AG04449 (cell line): ENCODE data around the gene CYBA.

Experiments used
- CTCF ChIA-PET: fragments of 350-600 bp; formaldehyde crosslinking; extraction: SDS; loops from one replicate; lab custom pipeline; 2021; ENCODE audit warnings: antibody characterized with exemption; lab: Yijun Ruan, JAX
- POLR2A ChIA-PET: fragments of 400-600, 350-600 bp; formaldehyde crosslinking; extraction: SDS; loops from one replicate; lab custom pipeline; 2020; ENCODE audit warnings: antibody characterized with exemption, inconsistent platforms; lab: Yijun Ruan, JAX
- DNase-seq: peaks from one replicate; pipeline ENCODE4 v3.0.0-alpha.2; 2010; ENCODE audit warnings: low read depth, low spot score
- H3K4me3 ChIP-seq: 2 replicates; pipeline ENCODE4 v1.5.1; 2011; ENCODE audit warnings: low read depth, mild to moderate bottlenecking, control low read depth, low read length
- CTCF ChIP-seq: IDR thresholded peaks from one replicate; pipeline ENCODE4 v1.5.1; 2011; ENCODE audit warnings: mild to moderate bottlenecking, moderate library complexity, low read length, control low read depth, inconsistent platforms; ENCODE audit not compliant: insufficient read depth; ENCODE audit errors: missing control alignments

CYBA gene

GRCh38 chr16:88642881-88643643 lies 7.8 kb downstream of the CYBA start:
- H3K4me3 ChIP-seq, result no peak overlapping the region
- TF ChIP-seq CTCF, result no peak
- ChIA-PET CTCF (interaction anchor here (0.9 kb wide), 1 partner anchor 14 kb away, joined by 3 read pairs; no protein-coding TSS in a partner anchor), POLR2A (no interaction called here)
- no peak for DNase-seq

- no peak for DNase-seq
- ChIA-PET POLR2A (no interaction called here), CTCF (no interaction called here)
- H3K4me3 ChIP-seq, result no peak overlapping the region
- TF ChIP-seq CTCF, result no peak
These were observed 10.2 kb downstream of the CYBA start for GRCh38 chr16:88640498-88641247.

DNA sequence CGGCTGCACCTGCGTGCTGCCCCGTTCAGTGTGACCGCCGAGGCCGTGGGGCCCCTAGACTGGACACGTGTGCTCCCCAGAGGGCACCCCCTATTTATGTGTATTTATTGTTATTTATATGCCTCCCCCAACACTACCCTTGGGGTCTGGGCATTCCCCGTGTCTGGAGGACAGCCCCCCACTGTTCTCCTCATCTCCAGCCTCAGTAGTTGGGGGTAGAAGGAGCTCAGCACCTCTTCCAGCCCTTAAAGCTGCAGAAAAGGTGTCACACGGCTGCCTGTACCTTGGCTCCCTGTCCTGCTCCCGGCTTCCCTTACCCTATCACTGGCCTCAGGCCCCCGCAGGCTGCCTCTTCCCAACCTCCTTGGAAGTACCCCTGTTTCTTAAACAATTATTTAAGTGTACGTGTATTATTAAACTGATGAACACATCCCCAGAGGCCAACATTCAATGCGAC lies 10.8 kb downstream of the CYBA start:
- H3K4me3 ChIP-seq, result no peak overlapping the region
- POLR2A ChIA-PET, result no interaction called here
- TF ChIP-seq CTCF, result no peak

GRCh38 chr16:88639231-88640038 lies 11.4 kb downstream of the CYBA start:
- no peak overlapping the region for H3K4me3 ChIP-seq
- ChIA-PET POLR2A (no interaction called here), CTCF (interaction anchor here (0.7 kb wide), 1 partner anchor 9 kb away, joined by 3 read pairs; no protein-coding TSS in a partner anchor)
- TF ChIP-seq CTCF, result no peak
- no peak for DNase-seq

More for the DNA sequence above, 10.8 kb downstream of the CYBA start:
- no peak for DNase-seq
- CTCF ChIA-PET, result no interaction called here

- no peak for DNase-seq
- ChIA-PET CTCF (interaction anchor here (0.7 kb wide), 1 partner anchor 9 kb away, joined by 3 read pairs; no protein-coding TSS in a partner anchor), POLR2A (no interaction called here)
- no peak within 1 kb of the TSS for H3K4me3 ChIP-seq
- no peak for TF ChIP-seq CTCF
These were observed 12.3 kb downstream of the CYBA start, which contains the start of gene IL17C for GRCh38 chr16:88638323-88639230. Gene IL17C, plus strand, starts transcription at chr16:88638572. Its CDS starts 70 bp downstream, at chr16:88638642.
